Limb (tissue), 2 donors: Measurements from ENCODE around the gene GUK1.

Experiments
- DNase-seq, 2 donors: peaks; one replicate each; pipeline ENCODE4 v3.0.0-alpha.2; 2016; ENCODE audit errors: extremely low spot score in 2 of 2

The GUK1 gene

GRCh38 chr1:228149406-228150119 lies 9.5 kb downstream of the GUK1 start, which contains the start of gene GJC2:
Gene GJC2 (plus strand): TSS chr1:228149930. CDS start chr1:228157759, 7,829 bp downstream.
- peak in 1 of 2 donors; percentile 43 for DNase-seq

- DNase-seq = no peak
Observed at GRCh38 chr1:228150120-228150460, 10.0 kb downstream of the GUK1 start.

- peak; percentile 58 to 70 for DNase-seq
Observed at GRCh38 chr1:228150461-228151179, 10.5 kb downstream of the GUK1 start.

GRCh38 chr1:228151180-228151925 lies 11.3 kb downstream of the GUK1 start:
- DNase-seq = peak in 1 of 2 donors; percentile 29

GRCh38 chr1:228152097-228152917 lies 12.2 kb downstream of the GUK1 start:
- no peak for DNase-seq

GRCh38 chr1:228152918-228153258 lies 12.8 kb downstream of the GUK1 start:
- DNase-seq = no peak

GRCh38 chr1:228154021-228154669 lies 14.1 kb downstream of the GUK1 start:
- peak in 1 of 2 donors; percentile 18 for DNase-seq

- no peak for DNase-seq
Observed at GRCh38 chr1:228154670-228155571, 14.8 kb downstream of the GUK1 start.

- DNase-seq = no peak
Observed at GRCh38 chr1:228155596-228156514, 15.8 kb downstream of the GUK1 start.

GRCh38 chr1:228156515-228156881 lies 16.4 kb downstream of the GUK1 start:
- DNase-seq = no peak

- DNase-seq = no peak
Observed at GRCh38 chr1:228156941-228157728, 17.1 kb downstream of the GUK1 start.

GRCh38 chr1:228157729-228158126 lies 17.6 kb downstream of the GUK1 start:
- DNase-seq = peak in 1 of 2 donors; percentile 27

GRCh38 chr1:228158151-228159007 lies 18.3 kb downstream of the GUK1 start:
- peak in 1 of 2 donors; percentile 29 for DNase-seq

- DNase-seq = no peak
Observed at GRCh38 chr1:228159008-228159665, 19.1 kb downstream of the GUK1 start.

GRCh38 chr1:228160201-228160761 lies 20.2 kb downstream of the GUK1 start:
- DNase-seq = no peak

- DNase-seq = no peak
Observed at GRCh38 chr1:228161362-228161761, 21.3 kb downstream of the GUK1 start.
